Stimulated activated CD4-positive, alpha-beta T cell treated with anti-CD3 and anti-CD28 coated beads, Interleukin-2, amount 100 ng/mL, for 4 hours (primary cell): ENCODE results near the gene CD8B2.
"Not testable (repeated sequence)": the region's sequence is repeated elsewhere in the genome, so short reads cannot be mapped to it uniquely, and the experiment has no call there.

Experiments used
- DNase-seq: peaks from one replicate; pipeline ENCODE4 v3.0.0-alpha.2; 2020; ENCODE audit warnings: low read depth

The CD8B2 gene

DNA sequence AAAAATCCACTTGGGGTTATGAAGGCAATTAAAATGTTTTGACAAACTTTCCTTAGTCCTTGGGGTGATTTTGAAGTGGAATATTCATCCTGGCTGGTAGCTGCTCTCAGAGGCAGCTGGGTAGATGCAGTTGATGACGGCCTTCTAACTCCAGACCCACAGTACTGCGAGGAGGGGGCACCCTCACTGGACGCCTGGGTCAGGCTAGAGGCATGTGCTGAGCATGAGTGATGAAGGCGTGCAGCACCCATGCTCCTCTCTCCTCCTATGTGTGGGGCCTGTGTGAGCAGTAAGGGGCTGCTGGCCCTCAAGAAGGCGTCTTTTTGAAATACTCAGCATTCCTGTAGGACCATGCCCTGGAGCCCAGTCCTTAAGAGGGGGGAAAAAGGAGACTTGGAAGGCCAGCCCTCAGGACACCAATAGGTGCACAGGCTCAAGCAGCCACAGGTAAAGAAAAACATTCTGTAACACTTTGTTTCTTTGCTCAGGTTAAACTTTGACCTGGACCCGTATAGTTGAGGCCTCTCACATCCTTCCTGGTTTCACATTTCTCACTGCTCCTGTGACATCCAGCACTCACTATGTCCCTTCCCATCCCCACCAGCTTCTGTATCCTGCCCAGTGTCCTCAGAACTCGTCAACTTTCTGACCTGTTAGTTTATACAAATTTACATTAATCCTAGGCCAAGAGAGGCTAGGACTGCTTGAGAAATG is 64.4 kb downstream of the CD8B2 start:
- no peak for DNase-seq

DNA sequence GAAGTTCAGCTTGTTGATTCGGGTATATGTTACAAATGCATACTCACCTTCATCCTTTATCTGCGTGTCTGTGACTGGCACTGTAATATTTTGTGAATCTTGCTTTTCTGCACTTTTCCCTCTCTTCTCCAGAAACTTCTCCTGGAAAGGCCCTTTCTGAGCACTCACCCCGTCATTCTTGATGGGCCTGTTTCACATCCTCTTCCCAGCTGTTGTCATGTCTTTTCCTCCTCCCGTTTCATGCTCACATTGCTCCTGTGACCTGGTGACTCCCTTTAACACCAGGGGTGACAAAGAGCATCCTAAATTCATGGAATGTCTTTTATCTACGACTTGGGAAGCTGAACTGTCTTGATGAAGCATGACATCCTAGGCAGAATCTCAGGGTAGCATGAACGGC is 65.8 kb downstream of the CD8B2 start:
- DNase-seq, result no peak

DNA sequence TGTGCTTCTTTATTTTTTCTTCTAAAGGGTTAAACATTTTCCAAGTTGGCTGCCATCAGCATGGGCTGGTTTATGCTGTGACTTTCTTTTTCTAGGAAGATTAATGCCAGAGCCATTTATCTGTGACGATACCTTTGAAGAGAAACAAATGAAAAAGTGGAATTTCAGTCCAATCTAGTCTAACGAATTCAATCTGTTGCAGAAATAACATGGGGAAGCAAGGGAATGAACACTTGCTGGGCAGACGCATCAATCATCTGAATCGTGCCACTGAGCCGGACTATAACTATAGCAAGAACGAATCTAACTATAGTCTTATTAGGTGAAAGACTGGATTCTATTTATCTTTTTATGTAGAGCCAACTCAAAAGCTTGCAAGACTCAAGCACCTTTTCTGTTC is 66.2 kb downstream of the CD8B2 start:
- no peak for DNase-seq

DNA sequence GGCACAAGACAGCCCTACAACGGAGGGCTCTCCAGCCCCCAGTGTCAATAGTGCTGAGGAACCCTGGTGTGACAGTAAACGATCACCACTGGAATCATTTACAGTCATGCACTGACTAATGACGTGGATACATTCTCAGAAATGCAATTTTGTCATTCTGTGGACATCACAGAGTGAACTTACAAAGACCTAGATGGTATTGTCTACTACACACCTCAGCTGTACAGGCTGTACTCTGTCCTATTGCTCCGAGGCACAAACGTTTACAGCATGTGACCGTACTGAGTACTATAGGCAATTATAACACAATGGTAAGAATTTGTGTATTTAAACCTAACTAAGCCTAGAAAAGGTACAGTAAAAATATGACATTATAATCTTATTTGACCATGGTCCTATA is 67.2 kb downstream of the CD8B2 start:
- no peak for DNase-seq

DNA sequence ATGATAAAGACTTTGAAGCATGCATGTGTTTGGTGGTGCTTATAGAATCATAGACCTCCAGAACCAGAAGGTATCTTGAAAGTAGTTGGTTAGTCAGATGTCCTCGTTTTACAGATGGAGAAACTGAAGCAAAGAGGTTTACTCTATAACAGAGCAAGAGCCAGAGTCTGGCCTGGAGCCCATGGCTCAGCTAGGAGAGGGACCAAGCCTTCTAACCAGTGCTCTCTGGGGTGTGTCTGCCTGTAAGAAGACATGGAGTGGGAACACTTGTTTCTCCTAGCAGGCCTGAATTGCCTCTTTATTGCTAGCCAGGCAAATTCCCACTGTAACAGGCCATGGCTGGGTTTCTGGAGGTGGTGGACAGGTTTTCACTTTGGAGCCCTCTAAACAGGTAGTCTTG is 67.9 kb downstream of the CD8B2 start:
- DNase-seq, result no peak

DNA sequence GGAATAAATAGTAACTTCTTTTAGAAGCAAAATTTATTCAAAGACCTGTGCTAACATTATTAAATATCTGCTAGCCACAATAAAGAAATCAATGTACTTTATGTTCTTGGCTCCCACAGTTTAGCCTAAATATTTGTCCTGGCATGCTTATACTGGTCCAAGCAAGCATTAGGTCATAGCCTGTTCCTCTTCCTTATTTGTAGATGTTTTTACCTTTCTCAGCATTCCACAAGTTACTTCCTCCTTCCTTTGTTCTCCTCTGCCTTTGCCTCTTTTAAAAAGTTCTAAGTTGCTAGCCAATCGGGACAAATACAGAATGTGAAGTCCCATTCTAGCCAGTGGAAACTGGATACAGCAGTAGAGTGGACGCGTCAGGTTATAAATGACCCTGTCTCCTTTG is 72.6 kb downstream of the CD8B2 start:
- DNase-seq, result not testable (repeated sequence)

DNA sequence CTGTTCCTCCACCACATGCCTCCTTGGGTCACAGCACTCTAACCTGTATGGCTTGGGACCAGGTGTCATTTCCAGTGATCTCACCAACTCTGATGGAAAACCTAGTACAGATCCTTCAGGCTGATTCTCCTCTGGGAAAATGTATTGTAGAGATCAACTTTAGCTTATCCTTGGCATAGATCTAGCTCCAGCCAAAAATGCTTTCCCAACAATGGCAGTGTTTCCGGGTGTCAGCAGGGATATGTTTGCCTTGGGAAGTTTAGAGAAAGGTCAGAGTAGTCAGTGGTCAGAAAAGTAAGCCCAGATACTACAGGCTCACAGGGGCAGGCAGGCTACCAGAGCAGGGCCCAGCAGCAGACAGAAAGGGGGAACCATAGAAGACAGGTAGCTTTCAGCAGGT is 73.6 kb downstream of the CD8B2 start:
- DNase-seq, result no peak

DNA sequence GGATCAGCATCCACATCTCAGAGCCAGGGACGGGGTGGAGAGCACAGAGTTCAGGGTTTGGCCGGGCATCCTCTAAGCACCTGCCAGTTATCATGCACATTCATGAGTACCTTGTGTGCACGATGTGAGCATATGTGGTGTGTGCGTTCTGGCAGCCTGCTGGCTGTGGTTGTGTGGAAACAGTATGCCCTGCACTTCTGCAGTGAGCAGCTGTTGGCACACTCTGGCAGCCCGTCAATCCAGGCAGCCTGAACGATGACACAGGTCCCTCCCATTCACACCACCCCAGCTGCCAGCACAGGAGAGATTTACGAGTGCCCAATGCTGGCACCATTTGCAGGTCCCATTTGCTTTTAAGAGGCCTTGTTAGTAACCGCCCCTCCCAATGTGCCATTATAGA is 74.2 kb downstream of the CD8B2 start:
- DNase-seq, result no peak

DNA sequence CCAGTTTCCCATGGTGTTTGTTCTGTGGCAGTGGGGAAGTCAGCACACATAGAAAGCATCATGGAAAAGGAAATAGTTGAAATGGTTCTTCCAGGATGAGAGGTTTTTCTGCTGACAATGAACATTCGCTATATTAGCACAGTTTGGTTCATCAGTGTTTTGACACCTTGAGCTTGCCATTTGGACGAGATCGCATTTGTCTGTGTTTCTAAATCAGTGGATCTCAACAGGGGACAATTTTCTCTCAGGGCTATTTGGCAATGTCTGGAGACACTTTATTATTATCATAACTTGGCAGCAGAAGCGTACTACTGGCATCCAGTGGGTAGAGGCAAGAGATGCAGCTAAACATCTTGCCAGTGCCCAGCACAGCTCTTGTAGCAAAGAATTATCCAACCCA is 74.6 kb downstream of the CD8B2 start:
- no peak for DNase-seq

DNA sequence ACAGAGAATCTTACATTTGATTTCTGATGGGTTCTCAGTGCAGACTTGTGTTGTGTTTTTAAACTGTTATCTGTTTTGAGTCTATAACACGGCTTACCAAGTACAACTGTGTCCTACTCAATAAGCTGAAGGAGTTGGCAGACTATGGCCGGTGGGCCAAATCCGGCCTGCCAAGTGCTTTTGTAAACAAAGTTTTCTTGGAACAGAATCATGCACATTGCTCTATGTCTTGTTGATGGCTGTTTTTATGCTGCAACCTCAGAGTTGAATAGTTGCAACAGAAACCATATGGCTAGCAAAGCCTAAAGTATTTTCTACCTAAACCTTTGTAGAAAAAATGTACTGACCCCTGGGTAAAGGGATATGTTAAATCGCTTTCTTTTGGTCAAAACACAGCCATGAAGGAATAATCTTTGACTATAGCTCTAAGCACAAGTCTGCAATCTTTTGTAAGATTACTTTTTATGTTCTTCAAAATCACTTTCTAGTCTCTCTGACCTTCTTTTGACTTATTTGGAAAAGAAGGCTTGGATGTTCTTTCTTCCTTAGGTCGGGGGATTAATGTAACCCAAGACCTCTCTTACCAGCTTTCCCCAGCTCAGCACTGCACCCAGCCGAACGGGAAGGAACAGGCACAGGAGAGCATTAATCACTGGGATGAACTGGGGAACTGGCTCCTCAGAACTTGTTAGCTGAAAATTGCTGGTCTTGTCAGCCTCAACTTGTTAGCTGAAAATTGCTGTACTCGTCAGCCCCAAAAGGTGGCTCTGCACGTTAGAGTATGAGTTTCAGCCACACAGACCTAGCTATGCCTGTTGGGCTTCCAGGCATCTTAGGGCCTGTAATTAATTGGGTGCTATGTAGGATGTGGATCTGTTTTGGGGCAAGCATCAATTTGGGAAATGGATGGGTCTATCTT is 75.4 kb downstream of the CD8B2 start:
- no peak for DNase-seq

DNA sequence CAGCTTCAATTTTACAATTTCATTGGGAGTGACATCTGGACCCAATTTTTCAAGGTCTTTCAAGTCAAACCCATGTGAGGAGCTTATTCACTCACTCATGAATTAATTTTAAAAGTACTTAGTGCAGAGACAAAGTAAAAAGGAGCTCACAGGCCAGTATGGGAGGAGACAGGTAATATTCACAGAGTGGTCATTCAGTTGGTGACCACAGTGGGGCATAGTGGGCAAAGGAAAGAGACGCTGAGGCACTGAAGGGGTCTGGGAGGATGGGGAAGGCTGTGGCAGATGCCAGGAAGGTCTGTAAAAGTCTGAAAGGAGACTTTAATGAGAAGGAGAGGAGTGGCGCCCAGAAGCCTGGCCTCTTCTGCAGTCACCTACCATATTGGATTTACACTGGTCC is 76.0 kb downstream of the CD8B2 start:
- no peak for DNase-seq

DNA sequence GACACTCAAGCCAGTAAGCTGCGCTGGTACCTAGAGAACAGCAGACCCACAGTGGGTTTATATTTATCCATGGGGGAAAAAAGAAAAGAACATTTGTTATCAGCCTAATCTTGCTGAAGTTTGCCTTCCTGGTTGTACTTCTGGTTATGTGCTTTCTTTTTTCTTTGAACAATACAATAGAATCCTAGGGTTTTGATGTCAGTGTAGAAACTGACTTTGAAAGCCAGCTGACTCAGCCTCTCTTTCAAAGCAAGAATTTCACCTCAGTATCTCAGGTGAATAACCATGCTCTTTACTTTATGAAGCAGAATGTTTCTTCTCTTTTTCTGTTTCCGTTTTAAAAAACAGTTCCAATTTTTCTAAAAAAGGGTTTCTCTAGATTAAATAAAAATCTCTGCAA is 78.4 kb downstream of the CD8B2 start:
- no peak for DNase-seq

DNA sequence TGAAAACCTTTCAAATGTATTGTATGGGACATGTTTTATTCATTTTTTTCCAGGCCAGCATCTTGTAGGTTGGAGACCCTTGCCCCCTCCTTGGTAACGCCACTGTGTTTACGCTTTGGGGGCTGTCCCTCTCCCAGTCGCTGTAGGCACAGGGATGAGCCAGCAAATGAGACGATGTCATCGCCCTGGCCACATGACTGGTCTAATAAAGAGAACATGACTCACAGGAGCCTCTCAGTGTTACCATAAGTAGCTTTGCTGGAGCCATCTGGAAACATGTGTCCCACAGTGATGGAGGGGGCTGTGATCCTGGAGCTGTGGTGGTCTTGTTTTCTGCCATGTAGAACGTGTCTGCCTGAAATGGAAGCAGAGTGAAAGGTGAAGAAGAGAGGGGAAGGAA is 78.9 kb downstream of the CD8B2 start:
- DNase-seq, result peak; percentile 9

DNA sequence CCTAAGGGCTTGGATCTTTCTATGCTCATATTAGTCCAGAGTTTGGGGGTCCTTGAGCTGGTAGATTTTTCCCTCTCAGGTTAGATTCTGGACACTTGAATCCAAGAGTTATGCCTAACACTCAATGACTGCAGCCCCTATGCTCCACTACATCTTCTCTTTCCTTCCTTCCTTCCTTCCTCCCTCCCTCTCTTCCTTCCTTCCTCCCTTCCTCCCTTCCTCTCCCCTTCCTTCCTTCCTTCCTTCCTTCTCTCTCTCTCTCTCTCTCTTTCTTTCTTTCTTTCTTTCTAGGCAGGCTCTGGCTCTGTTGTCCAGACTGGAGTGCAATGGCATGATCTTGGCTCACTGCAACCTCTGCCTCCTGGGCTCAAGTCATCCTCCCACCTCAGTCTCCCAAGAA is 79.3 kb downstream of the CD8B2 start:
- not testable (repeated sequence) for DNase-seq

DNA sequence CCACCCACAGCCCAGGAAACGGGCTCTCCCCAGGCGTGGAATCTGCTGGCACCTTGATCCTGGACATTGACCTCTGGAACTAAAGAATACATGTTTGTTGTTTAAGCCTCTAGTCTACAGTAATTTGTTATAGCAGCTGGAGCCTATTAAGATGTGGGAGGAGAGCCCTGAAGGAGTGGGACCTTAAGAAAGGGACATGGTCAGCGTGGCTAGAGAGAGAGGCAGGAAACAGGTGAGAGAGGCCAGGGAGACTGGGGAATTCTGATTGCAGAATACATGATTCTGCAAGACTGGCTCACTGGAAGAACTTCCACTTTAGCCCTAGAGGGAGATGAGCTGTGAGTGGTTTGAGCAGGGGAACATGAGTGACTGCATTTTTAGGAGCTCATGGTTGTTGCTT is 83.2 kb downstream of the CD8B2 start:
- DNase-seq, result no peak
